Activated T-cell treated with anti-CD3 and anti-CD28 coated beads for 48 hours (primary cell): ENCODE measurements around the gene LRTM1.

ENCODE experiments used
- DNase-seq: peaks from one replicate; pipeline ENCODE4 v3.0.0-alpha.2; 2020; ENCODE audit warnings: low read depth

Gene LRTM1

GRCh38 chr3:54928046-54928770, at the start of gene LRTM1:
Gene LRTM1, minus strand, starts transcription at chr3:54928059. Its CDS starts 148 bp downstream, at chr3:54927911.
- DNase-seq = no peak

GRCh38 chr3:54977439-54977838, 49.6 kb upstream of the LRTM1 start:
- no peak for DNase-seq

- no peak for DNase-seq
These were observed 43.0 kb upstream of the LRTM1 start for GRCh38 chr3:54970895-54971294.

GRCh38 chr3:54969652-54970051, 41.8 kb upstream of the LRTM1 start:
- no peak for DNase-seq

GRCh38 chr3:54968546-54969172, 40.8 kb upstream of the LRTM1 start:
- DNase-seq = no peak

- no peak for DNase-seq
These were observed 39.9 kb upstream of the LRTM1 start for GRCh38 chr3:54967731-54968161.

- DNase-seq = no peak
These were observed 39.1 kb upstream of the LRTM1 start for GRCh38 chr3:54966979-54967378.

- DNase-seq = no peak
These were observed 37.9 kb upstream of the LRTM1 start for GRCh38 chr3:54965746-54966145.

GRCh38 chr3:54964081-54964480, 36.2 kb upstream of the LRTM1 start:
- no peak for DNase-seq

GRCh38 chr3:54963641-54964040, 35.8 kb upstream of the LRTM1 start:
- DNase-seq = no peak

- DNase-seq = no peak
These were observed 34.3 kb upstream of the LRTM1 start for GRCh38 chr3:54962200-54962599.

- no peak for DNase-seq
These were observed 32.8 kb upstream of the LRTM1 start for GRCh38 chr3:54960701-54961100.

GRCh38 chr3:54960082-54960481, 32.2 kb upstream of the LRTM1 start:
- no peak for DNase-seq

- DNase-seq = no peak
These were observed 29.9 kb upstream of the LRTM1 start for GRCh38 chr3:54957711-54958110.

- no peak for DNase-seq
These were observed 28.1 kb upstream of the LRTM1 start for GRCh38 chr3:54955941-54956340.

- DNase-seq = no peak
These were observed 27.6 kb upstream of the LRTM1 start for GRCh38 chr3:54955496-54955895.

GRCh38 chr3:54954521-54954920, 26.7 kb upstream of the LRTM1 start:
- no peak for DNase-seq

GRCh38 chr3:54954022-54954421, 26.2 kb upstream of the LRTM1 start:
- DNase-seq = no peak

GRCh38 chr3:54951405-54951804, 23.5 kb upstream of the LRTM1 start:
- no peak for DNase-seq

GRCh38 chr3:54950391-54951003, 22.6 kb upstream of the LRTM1 start:
- no peak for DNase-seq

GRCh38 chr3:54949491-54950044, 21.7 kb upstream of the LRTM1 start:
- no peak for DNase-seq

GRCh38 chr3:54941690-54942362, 14.0 kb upstream of the LRTM1 start:
- DNase-seq = no peak
